CD4-positive, alpha-beta T cell treated with Interleukin-12 subunit alpha and Interleukin-12 subunit beta, for 1 hour (primary cell): ENCODE results near the gene KIF21B.
A peak's percentile ranks its signal among the peaks of the same experiment; 100 is the strongest.

Experiments
- DNase-seq: peaks from one replicate; pipeline ENCODE4 v3.0.0-alpha.2; 2020

The KIF21B gene

GRCh38 chr1:200989337-200989736 lies 34.2 kb downstream of the KIF21B start:
- DNase-seq: no peak

GRCh38 chr1:200988693-200989092 lies 34.8 kb downstream of the KIF21B start:
- no peak for DNase-seq

- DNase-seq: no peak
Measured at GRCh38 chr1:200985481-200985880, 38.0 kb downstream of the KIF21B start.

DNA sequence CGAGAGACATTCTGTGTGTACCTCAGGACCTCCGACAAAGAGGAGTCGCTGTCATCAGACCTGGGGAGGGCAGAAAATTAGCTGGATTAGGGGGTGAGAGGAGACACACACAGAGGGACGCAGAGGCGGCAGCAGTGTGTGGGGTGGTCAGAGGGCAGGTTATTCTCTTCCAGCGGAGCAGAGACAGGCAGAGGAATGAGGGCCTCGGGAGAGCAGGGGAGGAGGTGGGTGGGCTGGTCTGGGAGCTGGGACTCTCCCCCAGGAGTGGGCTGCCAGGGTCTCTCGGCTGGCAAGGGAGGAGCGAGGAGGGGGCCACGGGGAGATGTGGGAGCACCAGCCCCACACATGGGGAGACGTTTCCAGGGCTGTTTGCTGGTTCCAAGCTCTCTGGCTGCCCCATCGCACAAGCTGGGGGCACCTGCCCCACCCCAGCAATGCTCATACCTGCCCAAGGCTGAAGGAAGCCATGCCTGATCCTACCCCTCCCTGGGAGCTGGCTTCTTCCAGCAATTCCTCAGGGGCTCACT lies 40.4 kb downstream of the KIF21B start:
- no peak for DNase-seq

DNA sequence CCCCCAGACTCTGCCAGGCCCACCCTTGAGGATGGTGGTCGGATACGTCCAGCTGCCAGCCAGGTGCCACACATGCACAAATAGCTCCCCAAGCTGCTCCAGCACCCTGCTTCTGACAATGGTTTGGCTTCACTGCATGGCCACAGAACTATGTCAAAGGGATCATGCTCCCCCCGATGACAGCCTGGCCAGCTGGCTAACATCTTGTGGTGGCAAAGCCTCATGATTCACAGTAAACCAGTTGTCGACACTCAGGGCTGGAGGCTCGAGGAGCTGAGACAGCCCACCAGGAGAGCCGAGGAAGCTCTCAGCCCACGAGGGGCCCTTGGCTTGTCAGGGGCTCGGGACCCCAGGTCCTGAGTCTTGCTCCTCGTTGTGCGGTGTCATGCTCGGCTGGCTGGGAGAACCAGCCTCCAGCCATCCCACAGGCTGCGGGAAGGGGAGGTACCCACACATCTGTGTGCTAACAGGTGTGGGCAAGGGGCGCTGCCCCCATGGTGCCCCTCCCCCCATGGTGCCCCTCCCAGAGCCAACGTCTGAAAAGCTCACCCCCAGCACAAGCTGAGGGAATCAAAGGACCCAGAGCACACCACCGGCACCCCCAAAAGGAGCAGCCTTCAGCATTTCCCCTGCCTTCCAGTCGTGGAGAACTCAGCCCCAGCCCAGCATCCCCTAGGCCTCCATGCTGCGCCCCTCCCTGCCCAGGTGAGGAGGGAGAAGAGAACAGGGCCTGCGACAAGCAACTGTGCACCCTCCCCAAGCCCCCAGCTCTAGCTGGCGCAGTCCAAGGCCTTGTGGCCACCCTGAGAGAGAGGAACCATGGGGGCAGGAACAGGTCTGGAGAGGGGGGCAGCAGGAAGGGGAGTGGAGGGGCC lies 41.2 kb downstream of the KIF21B start:
- no peak for DNase-seq

DNA sequence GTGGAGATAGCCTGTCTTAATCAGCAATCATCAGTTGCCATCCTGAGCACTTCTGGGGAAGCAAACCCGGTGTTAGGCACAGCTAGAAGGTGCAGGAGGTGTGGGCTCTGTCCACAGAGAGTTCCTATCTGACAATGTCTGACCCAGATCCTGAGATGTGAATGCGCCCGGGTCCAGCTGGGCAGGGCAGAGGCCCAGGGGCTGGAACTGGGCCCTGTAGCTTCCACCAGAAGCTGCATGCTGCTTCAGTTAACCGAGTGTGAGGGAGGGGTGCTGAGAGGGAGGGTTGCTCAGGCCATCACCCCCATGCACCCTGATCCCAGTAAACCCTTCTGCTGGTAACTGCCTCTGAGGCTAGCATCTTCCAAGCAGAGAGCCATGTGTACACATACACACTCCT lies 42.2 kb downstream of the KIF21B start:
- no peak for DNase-seq

GRCh38 chr1:200980873-200981272 lies 42.6 kb downstream of the KIF21B start:
- DNase-seq: no peak

DNA sequence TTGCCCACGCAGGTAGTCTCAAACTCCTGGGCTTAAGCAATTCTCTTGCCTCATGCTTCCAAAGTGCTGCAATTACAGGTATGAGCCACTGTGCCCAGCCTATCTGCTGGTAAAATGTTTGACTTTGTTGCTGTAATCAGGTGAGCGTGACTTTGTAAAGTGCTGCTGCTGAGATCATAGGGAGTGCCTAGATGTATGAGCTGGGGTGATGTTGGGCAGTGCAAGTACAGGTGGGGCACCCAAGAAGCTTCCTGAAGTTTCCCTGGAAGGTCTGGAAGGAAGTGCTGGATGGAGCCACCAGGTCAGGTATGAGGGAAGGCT lies 43.1 kb downstream of the KIF21B start:
- no peak for DNase-seq

GRCh38 chr1:200979574-200980451 lies 43.7 kb downstream of the KIF21B start:
- DNase-seq: peak; percentile 66

DNA sequence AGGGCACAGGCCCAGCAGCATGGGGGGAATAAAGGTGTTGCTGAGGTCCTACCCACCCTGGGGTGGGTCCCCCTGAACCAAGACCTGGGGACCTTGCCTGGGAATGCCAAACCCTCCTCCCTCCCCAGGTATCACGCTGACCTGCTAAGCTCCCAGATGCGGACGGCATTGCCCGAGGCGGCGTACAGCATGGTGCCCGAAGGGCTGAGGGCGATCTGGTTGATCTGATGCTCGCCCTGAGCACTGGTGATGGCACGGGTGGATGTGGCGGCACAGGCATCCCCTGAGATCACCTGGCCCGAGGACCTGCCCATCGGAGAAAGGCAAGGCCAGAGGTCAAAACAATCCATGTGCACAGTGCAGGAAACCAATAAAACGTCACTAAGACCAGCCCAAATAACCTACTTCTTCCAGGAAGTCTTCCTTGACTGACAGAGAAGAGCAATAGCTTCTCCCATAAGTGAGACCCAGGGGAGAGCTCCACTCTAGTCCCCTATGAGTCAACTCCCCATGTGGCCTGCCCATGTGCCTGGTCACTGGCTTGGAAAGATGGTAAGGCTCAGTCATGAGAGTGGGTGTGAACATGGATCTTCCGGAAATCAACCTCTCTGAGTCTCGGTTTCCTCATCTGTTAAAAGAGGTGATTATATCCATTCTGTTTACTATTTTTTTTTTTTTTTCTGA lies 46.3 kb downstream of the KIF21B start:
- DNase-seq: no peak

DNA sequence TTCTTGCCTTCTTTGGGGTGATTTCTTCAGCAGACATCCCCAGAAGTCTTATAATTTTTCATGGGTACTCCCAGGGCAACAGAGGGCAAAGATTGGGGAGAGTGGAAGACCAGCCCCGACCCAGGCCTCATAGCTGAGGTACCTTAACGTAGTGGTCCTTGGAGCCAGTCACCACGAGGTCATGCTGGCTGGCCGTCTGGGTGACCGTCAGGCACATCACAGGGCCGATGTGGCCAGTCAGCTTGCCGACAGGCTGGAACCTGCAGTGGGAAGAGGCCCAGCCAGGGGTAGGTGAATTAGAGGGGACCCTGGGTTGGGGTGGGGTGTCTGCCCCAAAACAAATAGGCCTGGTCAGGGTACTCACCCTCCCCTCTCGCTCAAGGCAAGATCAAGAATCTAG lies 46.9 kb downstream of the KIF21B start:
- no peak for DNase-seq

DNA sequence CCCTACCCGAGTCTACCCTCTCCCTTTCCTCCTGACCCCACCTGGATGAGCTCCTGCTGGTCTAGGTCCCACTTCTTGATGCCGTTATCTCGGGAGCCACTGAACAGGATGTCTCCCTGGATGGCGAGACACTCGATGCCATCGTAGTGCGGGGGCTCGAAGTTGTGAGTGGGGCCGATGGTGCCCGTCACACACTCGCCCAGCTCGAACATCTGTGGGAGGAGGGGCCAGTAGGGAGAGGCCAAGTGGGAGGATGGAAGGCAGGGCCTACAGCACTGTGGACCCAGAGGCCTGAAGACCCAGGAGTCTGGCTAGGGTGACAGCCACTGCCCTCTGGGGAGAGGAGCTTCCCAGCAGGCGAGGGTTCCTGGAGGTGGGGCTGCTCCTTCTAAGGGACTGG lies 48.1 kb downstream of the KIF21B start:
- DNase-seq: no peak

DNA sequence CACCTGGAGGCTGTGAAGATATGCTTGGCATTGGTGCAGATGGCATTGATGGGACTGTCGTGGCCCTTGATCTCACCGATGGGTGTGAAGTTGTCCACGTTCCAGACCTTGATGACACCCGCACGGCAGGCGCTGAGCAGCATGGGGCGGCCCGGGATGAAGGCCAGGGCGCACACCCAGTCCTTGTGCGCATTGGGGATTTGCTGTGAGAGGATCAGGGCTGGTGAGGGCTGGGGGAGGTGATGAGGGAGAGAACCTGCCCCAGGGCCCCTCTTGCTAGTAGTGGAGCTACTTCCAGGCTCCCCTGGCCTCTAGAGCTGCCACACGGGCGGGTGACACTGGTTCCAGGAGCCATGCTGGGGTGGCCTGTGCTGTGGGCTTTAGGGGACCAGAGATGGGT lies 48.8 kb downstream of the KIF21B start:
- no peak for DNase-seq

DNA sequence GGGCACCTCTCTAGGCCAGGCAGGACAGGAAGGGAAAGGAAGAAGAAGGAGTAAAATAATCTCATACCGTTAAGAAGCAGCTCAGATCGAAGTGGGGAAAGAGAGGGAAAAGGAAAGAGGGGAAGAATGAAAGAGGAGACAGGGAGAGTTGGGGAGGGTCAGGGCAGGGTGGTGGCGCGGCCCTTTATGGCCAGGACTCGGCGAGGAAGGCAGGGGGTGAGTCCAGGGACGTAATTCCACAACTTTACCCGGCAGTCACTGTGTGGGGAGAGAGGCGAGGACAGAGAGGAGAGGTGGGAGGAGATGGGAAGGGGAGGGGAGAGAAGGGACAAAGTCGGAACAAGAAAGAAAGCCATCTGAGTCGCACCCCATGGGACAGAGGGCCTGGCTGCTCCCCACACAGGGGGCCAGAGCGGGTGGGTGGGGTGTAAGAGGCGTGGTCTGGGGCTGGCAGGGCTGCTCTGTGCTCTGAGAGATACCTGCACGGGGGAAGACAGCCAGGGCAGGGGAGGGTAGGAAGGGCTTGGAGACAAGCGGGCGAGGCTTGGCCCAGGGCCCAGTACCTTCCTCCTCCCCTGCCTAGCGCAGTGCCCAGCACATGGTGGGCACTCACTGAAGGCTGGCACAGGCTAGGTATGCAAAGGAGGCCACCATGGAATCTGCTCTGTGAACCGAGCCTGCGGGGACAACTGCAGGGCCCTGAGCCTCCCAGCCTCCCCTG lies 49.4 kb downstream of the KIF21B start:
- no peak for DNase-seq

DNA sequence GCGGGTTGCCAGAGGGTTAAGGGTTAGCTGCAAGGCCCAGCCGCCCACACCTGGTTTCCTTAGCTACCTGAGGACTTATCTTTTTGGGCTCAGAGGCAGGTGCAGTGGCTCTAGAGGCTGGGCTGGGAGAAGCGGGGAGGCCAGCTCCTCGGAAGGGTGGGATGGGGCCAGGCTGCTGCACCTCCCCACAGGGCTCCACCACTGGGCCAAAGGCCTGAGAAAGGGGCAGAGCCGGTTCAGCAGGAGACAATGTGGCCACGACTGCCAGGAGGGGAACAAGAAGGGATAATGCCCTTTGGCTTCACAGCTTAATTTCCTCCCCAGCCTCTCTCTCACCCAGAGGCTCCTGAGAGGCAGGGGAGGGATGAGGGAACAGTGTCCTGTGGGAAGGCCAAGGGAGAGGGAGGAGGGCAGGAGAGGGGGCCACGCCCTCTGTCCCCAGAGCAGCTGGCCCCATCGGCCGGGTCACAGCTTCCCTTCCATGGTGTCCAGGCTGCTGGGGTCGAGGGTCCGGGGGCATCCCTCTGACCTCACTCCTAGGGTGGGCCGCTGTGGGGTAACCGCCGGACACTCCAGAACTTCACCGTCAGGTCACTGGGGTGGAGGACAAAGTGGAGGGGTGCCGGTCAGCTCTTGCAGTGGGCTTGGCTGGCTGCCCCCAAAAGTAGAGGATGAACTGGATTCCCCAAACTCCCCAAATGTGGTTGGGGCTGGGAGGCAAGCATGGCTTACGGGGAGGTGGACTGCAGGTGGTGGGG lies 50.4 kb downstream of the KIF21B start:
- DNase-seq: no peak

DNA sequence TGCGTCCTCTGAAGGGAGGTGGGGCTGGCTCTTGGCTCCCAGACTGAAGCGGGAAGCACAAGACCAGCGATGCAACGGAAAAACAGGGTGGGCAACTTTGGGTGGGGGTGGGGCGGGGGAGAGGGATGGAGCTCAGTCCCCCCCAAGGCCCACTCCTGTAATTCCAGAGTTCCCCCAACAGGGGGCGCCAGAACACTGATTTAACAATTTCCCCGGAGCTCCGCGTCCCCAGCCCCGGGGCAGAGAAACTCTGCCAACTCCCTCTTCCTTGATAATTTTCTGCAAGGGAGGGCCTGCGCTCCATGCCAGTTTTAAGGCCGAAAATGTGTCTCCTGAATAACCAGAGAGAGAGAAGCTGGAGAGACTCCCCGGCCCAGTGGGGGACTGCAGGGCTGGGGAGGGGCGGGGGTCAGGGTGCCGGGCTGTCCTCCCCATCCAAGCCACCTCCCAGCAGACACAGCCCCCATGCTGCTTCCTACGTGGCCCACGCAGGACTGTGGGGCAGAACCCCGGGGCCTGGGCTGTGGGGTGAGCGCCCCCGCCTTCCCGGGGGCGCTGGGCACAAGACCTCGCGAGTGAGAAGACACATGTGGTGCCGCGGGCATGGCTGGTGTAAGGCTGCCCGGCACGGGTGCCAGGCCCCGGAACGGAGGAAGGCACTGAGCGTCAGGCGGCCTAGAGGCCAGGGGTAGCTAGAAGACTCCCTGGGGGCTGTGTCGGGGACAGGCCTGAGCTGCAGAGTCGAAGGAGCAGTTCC lies 51.4 kb downstream of the KIF21B start:
- DNase-seq: peak; percentile 67

DNA sequence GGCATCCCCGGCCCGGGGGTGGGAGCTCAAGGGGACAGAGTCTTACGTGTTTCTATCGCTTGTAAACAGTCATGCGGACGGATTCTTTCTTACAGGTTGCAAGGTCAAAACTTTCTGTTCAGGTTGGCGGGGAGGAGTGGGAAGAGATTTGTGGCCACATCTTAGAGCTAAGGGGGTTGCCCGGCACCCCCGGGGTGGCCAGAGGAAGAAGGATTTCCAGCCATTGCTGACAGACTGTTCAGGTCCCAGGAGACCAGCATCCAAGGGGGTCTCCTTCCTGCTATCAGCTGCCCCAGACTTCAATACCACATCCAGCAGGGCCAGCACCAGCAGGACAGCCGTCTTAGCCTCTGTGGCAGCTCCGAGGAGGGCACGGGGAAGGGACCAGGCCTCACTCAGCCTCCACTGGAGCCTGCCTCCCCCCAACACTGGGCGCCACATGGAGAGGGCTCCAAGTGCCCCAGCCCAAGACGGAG lies 52.0 kb downstream of the KIF21B start:
- DNase-seq: no peak

DNA sequence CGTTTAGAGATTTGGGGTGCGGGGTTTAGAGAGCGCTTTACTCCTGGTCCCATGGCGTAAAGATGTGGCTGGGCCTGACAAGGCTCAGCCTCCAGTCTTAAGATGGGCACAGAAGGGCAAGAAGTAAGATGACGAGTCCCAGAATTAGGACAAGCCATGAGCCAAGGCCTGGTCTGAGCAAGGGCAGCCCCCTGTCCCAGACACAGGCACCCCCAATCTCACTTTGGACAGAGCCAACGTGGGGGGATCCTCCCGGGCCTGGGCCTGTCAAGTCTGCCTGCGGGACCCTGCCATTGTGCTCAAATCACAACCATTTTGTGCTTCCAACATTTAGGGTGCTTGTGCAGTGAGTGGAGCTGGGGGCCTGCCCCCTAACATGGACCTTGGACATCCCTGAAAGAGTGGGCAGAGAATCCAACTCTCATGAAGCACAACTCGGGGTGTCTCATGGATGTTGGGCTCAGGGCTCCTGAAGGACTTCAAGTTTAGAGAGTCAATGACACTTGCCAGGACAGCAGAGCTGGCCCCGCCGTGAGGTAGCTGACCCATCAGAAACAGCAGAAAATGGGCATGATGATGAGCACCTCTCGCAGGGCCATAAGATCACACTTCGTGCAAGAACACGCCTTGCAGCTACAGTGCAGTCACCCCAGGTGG lies 52.6 kb downstream of the KIF21B start:
- no peak for DNase-seq

- no peak for DNase-seq
Measured at GRCh38 chr1:200969726-200970561, 53.6 kb downstream of the KIF21B start.
